GM13976 (cell line): ENCODE data around the gene PDZD4.

Source experiments
- DNase-seq: peaks from one replicate; pipeline ENCODE4 v3.0.0; 2012; ENCODE audit warnings: low spot score
- CTCF ChIP-seq: IDR thresholded peaks from 2 replicates; pipeline ENCODE4 v1.5.1; 2012; ENCODE audit warnings: borderline replicate concordance, mild to moderate bottlenecking; ENCODE audit not compliant: insufficient read depth; ENCODE audit errors: extremely low read depth, missing control alignments, control extremely low read depth
- in situ Hi-C: fragments of 300-500 bp; cut with MboI; formaldehyde crosslinking; loops from one replicate; pipeline ENCODE4 v1.12.0; 2022; ENCODE audit warnings: low sequenced_read_pairs, mixed read lengths, inconsistent platforms; ENCODE audit not compliant: unreplicated experiment

PDZD4 gene

GRCh38 chrX:153761863-153762262 lies 68.5 kb downstream of the PDZD4 start:
- no peak for TF ChIP-seq CTCF
- DNase-seq, result no peak
- in situ Hi-C loops, result no loop called here

- TF ChIP-seq CTCF, result no peak
- in situ Hi-C loops, result no loop called here
- no peak for DNase-seq
These were observed 75.2 kb downstream of the PDZD4 start for GRCh38 chrX:153755136-153755535.
